GM10266 (cell line): Measurements from ENCODE around the gene TRAM2.

Source experiments
- DNase-seq: peaks from one replicate; pipeline ENCODE4 v3.0.0; 2012; ENCODE audit errors: extremely low spot score
- CTCF ChIP-seq: IDR thresholded peaks from 2 replicates; pipeline ENCODE4 v1.5.1; 2012; ENCODE audit warnings: mild to moderate bottlenecking, low read depth; ENCODE audit not compliant: control insufficient read depth, insufficient read depth; ENCODE audit errors: missing control alignments

Gene TRAM2

GRCh38 chr6:52577022-52577777, at the start of gene TRAM2:
TSS of gene TRAM2 (minus strand) at chr6:52577060. CDS start at chr6:52576915, 145 bp downstream.
- DNase-seq = peak; percentile 87

GRCh38 chr6:52622810-52623209, 46.0 kb upstream of the TRAM2 start:
- no peak for DNase-seq
- TF ChIP-seq CTCF = no peak

More at GRCh38 chr6:52577022-52577777, at the start of gene TRAM2:
- TF ChIP-seq CTCF = peak; percentile 28

GRCh38 chr6:52621631-52622030, 44.8 kb upstream of the TRAM2 start:
- no peak for TF ChIP-seq CTCF
- DNase-seq = no peak

- no peak for TF ChIP-seq CTCF
- no peak for DNase-seq
These were observed 44.0 kb upstream of the TRAM2 start for GRCh38 chr6:52620906-52621190.

GRCh38 chr6:52620055-52620905, 43.4 kb upstream of the TRAM2 start:
- TF ChIP-seq CTCF = no peak
- no peak for DNase-seq

GRCh38 chr6:52617087-52617486, 40.2 kb upstream of the TRAM2 start:
- no peak for TF ChIP-seq CTCF
- DNase-seq = no peak
